Sigmoid colon (tissue), 4 donors: ENCODE results near the gene CPXM2.

Source experiments
- CTCF ChIP-seq, 4 experiments: fragments of 450-650 bp in 3 of 4; fragments of 200-600 bp in 1 of 4; IDR thresholded peaks; one replicate each; pipeline ENCODE4 v1.5.1; 2016 to 2019; ENCODE audit warnings: antibody characterized with exemption in 4 of 4, mild to moderate bottlenecking in 3 of 4, moderate library complexity in 2 of 4
- POLR2A ChIP-seq, 2 donors: fragments of 450-650 bp; IDR thresholded peaks; one replicate each; pipeline ENCODE4 v1.6.1; 2016; ENCODE audit warnings: antibody characterized with exemption in 2 of 2, mild to moderate bottlenecking in 2 of 2, moderate library complexity in 2 of 2
- POLR2AphosphoS5 ChIP-seq, 4 donors: sonication (generic); formaldehyde crosslinking; IDR thresholded peaks; one replicate each; pipeline ENCODE4 v1.6.1; 2017; ENCODE audit warnings: antibody characterized with exemption in 4 of 4

- no peak for TF ChIP-seq CTCF (IDR thresholded peaks at IDR 0.05)
- peak; percentile 74 to 87 (median 84) for TF ChIP-seq POLR2AphosphoS5 (IDR thresholded peaks at IDR 0.05)
- no peak for TF ChIP-seq POLR2A (IDR thresholded peaks at IDR 0.05)
These were observed 26.7 kb downstream of the CPXM2 start for GRCh38 chr10:123864923-123865322.
